Suprapubic skin (tissue), 4 donors: Measurements from ENCODE around the gene UFL1. TPM values are rescaled to one million over a fixed set of nuclear protein-coding genes. Genes with fewer than 3 reads are reported as not detected.
A peak's percentile ranks its signal among the peaks of the same experiment; 100 is the strongest.
"Not testable (repeated sequence)": the region's sequence is repeated elsewhere in the genome, so short reads cannot be mapped to it uniquely, and the experiment has no call there.

Source experiments
- DNase-seq, 2 donors: peaks; one replicate each; pipeline ENCODE4 v3.0.0-alpha.2; 2019; ENCODE audit warnings: low spot score in 2 of 2
- H3K27ac ChIP-seq: fragments of 200-600 bp; sonication (generic); one replicate; pipeline ENCODE4 v1.5.1; 2019
- H3K27me3 ChIP-seq: fragments of 200-600 bp; sonication (generic); one replicate; pipeline ENCODE4 v1.5.1; 2019
- H3K36me3 ChIP-seq: fragments of 200-600 bp; sonication (generic); one replicate; pipeline ENCODE4 v1.5.1; 2019
- H3K4me1 ChIP-seq: fragments of 200-600 bp; sonication (generic); one replicate; pipeline ENCODE4 v1.5.1; 2019
- H3K4me3 ChIP-seq: fragments of 200-600 bp; sonication (generic); one replicate; pipeline ENCODE4 v1.5.1; 2019; ENCODE audit warnings: mild to moderate bottlenecking
- H3K9me3 ChIP-seq: fragments of 200-600 bp; sonication (generic); one replicate; pipeline ENCODE4 v1.5.1; 2019
- CTCF ChIP-seq, 2 donors: fragments of 200-600 bp in 1 of 2; fragments of 450-650 bp in 1 of 2; sonication (generic) in 1 of 2; IDR thresholded peaks; one replicate each; pipeline ENCODE4 v1.5.1; 2016 to 2019; ENCODE audit warnings: antibody characterized with exemption in 2 of 2, mild to moderate bottlenecking in 1 of 2, moderate library complexity in 1 of 2
- EP300 ChIP-seq: sonication (generic); formaldehyde crosslinking; IDR thresholded peaks from one replicate; pipeline ENCODE4 v1.6.1; 2017; ENCODE audit warnings: antibody characterized with exemption
- POLR2A ChIP-seq, 2 donors: fragments of 450-650 bp; IDR thresholded peaks; one replicate each; pipeline ENCODE4 v1.6.1; 2017; ENCODE audit warnings: antibody characterized with exemption in 2 of 2, mild to moderate bottlenecking in 2 of 2, moderate library complexity in 2 of 2
- POLR2AphosphoS5 ChIP-seq, 3 donors: sonication (generic); formaldehyde crosslinking; IDR thresholded peaks; one replicate each; pipeline ENCODE4 v1.6.1; 2017; ENCODE audit warnings: antibody characterized with exemption in 3 of 3
- WGBS: methylation state at CpG from one replicate; pipeline ENCODE4 v1.1.5; 2018; 5-methylcytosine and 5-hydroxymethylcytosine counted together
- total RNA-seq, 4 donors: library from RNA; depleted of rRNA; stranded (reverse); fragments of >200 nt; gene quantifications; one replicate each; pipeline ENCODE4 v1.1.0, GENCODE V29; 2016

The UFL1 gene
- 10 to 100 TPM; 19.4 to 34.4 (median 22.3) TPM for total RNA-seq

- peak within 1 kb of the TSS; percentile 90 for H3K4me3 ChIP-seq
- WGBS: under 1% methylated on average over 55 of the region's 63 CpGs
These were observed at the start of gene UFL1 for GRCh38 chr6:96521644-96522464. TSS of gene UFL1 (plus strand) at chr6:96521806. CDS start at chr6:96521874, 68 bp downstream.

GRCh38 chr6:96472291-96472690 lies 49.3 kb upstream of the UFL1 start:
- H3K4me3 ChIP-seq, DNase-seq, H3K27ac ChIP-seq, H3K4me1 ChIP-seq, H3K9me3 ChIP-seq, H3K36me3 ChIP-seq, H3K27me3 ChIP-seq: not testable (repeated sequence)
- WGBS: 51% methylated on average over 2 of the region's 2 CpGs

More at GRCh38 chr6:96521644-96522464, at the start of gene UFL1:
- H3K27me3 ChIP-seq: no peaks in the 10 kb centered on the region
- H3K9me3 ChIP-seq: no peaks in the 10 kb centered on the region
- H3K4me1 ChIP-seq: peaks cover 27% of the 10 kb centered on the region
- peak; percentile 84 to 97 (median 91) for TF ChIP-seq POLR2AphosphoS5 (IDR thresholded peaks at IDR 0.05)
- no peak for TF ChIP-seq EP300
- TF ChIP-seq CTCF (IDR thresholded peaks at IDR 0.05): peak in 1 of 2 donors; percentile 10
- peak; percentile 82 to 86 for TF ChIP-seq POLR2A (IDR thresholded peaks at IDR 0.05)
- peaks cover 11% of the 10 kb centered on the region for H3K36me3 ChIP-seq
- H3K27ac ChIP-seq: peak within 1 kb of the TSS; percentile 96
- peak; percentile 96 for DNase-seq

- WGBS: 90% methylated on average over 2 of the region's 5 CpGs
- Histone ChIP-seq H3K9me3 (peaks cover 12% of the 10 kb centered on the region), H3K36me3 (no peaks in the 10 kb centered on the region), H3K4me1 (no peaks in the 10 kb centered on the region), H3K27me3 (no peaks in the 10 kb centered on the region), H3K4me3 (no peak overlapping the region), H3K27ac (no peak overlapping the region)
- no peak for TF ChIP-seq CTCF (IDR thresholded peaks at IDR 0.05)
- no peak for TF ChIP-seq POLR2A (IDR thresholded peaks at IDR 0.05)
- no peak for TF ChIP-seq POLR2AphosphoS5 (IDR thresholded peaks at IDR 0.05)
- TF ChIP-seq EP300: no peak
- DNase-seq: no peak
These were observed 42.9 kb upstream of the UFL1 start for GRCh38 chr6:96478695-96479094.

- TF ChIP-seq EP300: no peak
- no peak for TF ChIP-seq CTCF (IDR thresholded peaks at IDR 0.05)
- no peak for TF ChIP-seq POLR2AphosphoS5 (IDR thresholded peaks at IDR 0.05)
- TF ChIP-seq POLR2A (IDR thresholded peaks at IDR 0.05): no peak
- H3K36me3 ChIP-seq: no peaks in the 10 kb centered on the region
- H3K9me3 ChIP-seq: peaks cover 50% of the 10 kb centered on the region
- 92% methylated on average over 2 of the region's 2 CpGs for WGBS
- H3K27me3 ChIP-seq: no peaks in the 10 kb centered on the region
- DNase-seq: no peak
- no peak overlapping the region for H3K4me3 ChIP-seq
- no peaks in the 10 kb centered on the region for H3K4me1 ChIP-seq
- no peak overlapping the region for H3K27ac ChIP-seq
These were observed 29.7 kb upstream of the UFL1 start for GRCh38 chr6:96491926-96492325.

- Histone ChIP-seq H3K27me3 (no peaks in the 10 kb centered on the region), H3K4me3 (no peak overlapping the region), H3K4me1 (no peaks in the 10 kb centered on the region), H3K36me3 (no peaks in the 10 kb centered on the region), H3K27ac (no peak overlapping the region), H3K9me3 (peaks cover 14% of the 10 kb centered on the region)
- 67% methylated on average over 3 of the region's 5 CpGs for WGBS
- TF ChIP-seq POLR2A (IDR thresholded peaks at IDR 0.05) (no peak), POLR2AphosphoS5 (IDR thresholded peaks at IDR 0.05) (no peak), EP300 (no peak), CTCF (IDR thresholded peaks at IDR 0.05) (no peak)
- DNase-seq: no peak
These were observed 21.8 kb upstream of the UFL1 start for GRCh38 chr6:96499781-96500180.
